ENCODE data around the gene DISC1.
"Not testable (repeated sequence)": the region's sequence is repeated elsewhere in the genome, so short reads cannot be mapped to it uniquely, and the experiment has no call there.

DISC1 gene

DNA sequence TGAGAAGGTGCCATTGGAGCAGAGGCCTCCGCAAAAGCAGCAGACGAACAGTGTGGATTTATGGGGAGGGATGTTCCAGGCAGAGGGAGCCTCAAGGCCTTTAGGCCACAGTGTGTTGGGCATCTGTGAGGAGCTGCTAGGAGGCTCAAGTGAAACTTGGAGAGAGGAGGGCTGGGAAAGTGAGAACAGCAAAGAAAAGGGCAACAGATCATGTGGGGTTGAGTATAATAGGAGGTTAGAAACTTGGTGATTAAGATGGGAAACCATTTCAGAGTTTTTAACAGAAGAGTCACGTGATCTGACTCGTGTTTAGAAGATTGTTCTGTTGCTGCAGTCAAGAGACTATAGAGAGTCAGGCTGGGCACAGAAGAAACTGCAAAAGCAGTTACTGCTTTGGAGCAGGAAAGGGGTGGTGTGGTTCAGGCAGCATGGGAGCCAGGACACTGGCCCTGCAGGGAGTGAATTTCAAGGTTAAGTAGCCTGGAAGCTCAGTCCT is 277.0 kb downstream of the DISC1 start:
- no peak for DNase-seq

DNA sequence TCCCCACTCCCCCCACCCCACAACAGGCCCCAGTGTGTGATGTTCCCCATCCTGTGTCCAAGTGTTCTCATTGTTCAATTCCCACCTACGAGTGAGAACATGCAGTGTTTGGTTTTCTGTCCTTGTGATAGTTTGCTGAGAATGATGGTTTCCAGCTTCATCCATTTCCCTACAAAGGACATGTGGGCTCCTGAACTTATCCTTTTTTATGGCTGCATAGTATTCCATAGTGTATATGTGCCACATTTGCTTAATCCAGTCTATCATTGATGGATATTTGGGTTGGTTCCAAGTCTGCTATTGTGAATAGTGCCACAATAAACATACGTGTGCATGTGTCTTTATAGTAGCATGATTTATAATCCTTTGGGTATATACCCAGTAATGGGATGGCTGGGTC is 280.7 kb downstream of the DISC1 start:
- not testable (repeated sequence) for DNase-seq

DNA sequence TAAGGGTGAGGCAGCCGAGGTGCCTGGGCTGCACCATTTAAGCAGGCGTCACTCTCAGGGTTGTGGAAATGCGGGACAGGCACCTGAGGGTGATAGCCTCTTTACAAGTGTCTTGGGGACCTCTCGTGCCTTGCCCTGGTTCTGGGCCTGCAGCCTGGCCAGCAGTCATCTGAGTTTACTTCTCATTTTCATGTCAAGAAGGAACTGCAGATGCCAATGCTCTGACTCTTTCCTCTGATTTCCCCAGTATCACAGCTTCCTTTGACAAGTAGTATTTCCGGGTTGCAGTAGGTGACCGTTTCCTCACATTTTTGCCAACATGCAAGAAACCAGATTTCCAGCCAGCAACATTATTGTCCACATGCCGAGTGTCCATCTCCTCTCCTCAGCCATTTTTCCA is 286.9 kb downstream of the DISC1 start:
- DNase-seq = no peak

DNA sequence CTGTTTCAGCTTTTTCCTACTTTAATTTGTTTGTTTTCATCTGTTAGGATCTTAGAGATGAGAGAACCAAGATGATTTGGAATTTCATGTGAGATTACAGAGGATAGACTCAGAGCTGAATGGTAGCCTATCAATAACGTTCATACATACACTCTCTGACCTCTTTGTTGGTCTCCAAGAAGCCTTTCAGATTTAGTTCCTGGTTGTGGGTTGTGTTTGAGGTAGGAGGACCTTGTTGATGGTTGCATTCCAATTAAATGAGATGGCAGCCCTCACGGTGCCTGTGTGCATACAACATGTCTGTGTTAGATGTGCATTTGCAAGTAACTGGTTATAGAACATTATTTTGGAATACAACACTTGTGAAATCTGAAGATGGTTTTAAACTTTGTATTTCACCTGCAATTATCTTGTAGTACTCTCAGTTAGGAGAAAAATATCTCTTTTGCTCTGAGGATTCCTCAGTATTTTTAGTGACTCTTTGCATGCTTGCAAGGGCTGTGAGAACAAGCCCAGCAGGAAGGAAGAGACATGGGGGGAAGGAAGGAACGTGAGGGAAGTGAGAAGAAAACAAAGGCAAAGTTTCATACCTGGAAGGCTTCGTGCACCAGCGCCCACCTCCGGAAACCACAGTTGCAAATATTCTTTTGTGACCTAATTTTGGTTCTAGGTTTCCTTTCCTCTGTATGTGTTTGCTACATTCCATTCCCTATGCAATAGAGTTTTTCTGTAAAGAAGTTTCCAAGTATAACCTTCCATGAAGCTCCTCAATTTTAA is 291.8 kb downstream of the DISC1 start:
- no peak for DNase-seq

DNA sequence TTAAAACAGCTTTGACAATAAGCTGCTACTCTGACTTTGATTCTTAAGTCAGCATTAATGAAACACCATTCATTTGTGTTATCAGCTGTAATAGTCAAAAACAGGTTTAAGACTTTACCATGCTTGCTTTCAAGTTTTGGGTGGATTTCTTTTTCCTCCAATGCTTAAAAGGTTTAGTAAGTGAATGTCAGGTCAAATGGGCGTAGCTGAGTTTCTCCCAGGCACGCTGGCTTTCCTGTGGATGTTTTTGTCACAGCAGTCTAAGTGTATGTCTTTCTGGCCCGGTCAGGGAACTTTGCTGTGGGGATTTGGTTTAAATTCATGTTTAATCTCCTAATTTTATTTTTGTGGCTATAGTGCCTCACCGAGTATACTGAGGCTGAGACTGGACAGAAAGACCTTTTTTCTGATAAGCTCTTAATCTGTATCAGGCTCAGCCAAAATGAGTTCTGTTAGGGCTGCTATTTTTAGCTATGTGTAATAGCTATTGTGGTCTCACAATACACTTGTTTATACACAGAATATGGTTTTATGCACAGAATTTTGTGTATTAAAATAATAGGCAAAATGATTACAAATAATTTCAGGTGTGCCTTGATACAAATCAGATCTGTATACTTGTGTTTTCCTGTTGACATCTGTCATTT is 292.8 kb downstream of the DISC1 start:
- DNase-seq = no peak

DNA sequence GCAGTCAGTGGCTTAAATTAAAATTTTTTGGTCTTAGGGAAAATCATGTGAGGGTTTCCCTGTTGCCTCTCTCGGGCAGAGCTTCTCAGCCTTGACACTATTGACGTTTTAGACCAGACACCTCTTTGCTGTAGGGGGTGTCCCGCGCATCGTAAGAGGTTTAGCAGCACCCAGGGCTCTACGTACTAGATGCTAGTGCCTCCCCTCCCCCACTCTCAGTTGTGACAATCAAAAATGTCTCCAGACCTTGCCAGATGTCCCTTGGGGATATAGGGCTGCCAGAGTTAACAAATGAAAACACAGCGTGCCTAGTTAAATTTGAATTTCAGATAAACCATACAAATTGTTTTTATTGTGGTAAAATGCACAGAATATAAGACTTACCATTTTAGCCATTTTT is 293.3 kb downstream of the DISC1 start:
- no peak for DNase-seq

DNA sequence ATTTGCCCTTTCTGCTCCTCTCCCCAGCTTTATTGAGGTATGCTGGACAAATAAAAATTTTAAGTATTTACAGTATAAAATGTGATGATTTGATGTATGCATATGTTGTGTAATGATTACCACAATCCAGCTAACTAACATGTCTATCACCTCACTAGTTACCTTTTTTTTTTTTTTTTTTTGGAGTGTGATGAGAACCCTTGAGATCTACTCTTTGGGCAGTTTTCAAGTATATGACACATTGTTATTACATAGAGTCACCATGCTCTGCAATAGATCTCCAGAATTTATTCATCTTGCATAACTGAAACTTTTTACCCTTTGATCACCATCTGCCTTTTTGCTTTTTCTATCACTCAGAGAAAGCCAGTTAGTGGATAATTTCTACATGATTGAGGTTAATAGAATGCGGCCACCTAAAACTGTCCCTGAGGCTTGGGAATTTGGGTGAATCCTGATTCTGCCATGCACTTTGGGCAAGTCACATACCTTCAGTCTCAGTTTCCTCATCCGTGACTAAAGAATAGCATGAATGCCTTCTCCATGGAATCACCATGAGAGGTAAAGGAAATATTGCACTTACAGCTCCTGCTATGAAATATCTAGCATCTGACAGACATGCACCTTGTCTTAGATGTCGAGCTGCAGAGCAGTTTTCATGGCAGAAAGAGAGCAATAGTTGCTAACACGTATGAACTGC is 295.2 kb downstream of the DISC1 start:
- no peak for DNase-seq

DNA sequence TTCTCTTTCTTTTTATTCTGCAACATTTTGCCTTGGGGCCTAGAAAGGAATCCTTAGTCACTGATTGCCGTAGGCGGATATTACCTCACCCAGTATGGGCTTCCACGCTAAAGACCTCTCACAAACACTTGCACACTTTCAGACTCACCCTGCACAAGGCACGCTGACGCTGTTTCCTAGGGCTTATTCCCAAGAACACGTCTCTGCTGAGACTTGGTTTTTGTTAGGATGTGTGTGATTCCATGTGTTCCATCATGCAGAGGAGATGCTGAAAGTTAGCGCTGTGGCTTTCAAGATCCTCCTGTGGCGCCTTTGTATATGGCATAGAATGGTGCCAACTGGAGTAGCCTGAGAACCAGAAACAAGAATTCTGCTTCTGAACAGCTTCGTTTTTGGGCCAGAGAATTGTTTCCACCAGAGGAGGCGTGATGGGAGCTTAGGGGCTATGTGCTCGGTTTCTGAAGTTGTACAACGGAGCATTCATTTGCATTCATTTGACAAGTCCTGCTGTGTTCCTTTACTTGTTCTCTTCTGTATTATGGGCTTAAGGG is 297.0 kb downstream of the DISC1 start:
- DNase-seq = no peak

DNA sequence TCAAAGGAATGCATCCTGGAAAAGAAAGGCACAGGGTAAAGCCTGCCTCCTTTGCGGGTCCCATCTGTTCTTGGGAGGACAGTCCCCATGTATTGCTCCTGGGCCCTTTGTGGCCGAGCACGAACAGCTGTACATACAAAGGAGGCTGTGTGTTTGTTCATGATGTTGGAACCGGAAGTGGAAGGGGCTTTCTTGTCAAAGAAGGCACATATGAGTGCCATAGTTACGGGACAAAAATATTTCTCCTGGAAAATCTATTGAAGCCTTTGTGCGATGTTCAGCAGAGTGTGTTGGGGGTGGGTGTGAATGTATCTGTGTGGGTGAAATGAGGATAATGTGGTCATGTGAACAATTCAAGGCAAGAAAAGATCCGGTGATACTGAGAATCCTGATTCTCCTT is 297.6 kb downstream of the DISC1 start:
- DNase-seq = no peak

DNA sequence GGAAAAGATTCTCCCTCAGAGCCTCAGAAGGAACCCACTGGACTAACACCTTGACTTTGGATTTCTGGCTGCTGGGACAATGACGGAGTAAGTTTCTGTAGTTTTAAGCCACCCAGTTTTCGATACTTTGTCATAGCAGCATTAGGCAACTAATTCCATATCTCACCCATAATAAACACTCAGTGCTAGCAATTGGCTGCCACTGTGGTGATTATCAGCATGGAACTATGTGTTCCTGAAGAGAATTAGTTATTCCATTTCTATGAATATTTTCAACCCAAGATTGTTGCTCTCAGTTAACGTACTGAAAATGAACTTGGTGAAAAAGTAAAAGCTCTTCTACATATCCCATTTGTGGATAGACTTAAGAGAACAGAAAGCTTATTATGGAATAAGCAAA is 299.3 kb downstream of the DISC1 start:
- no peak for DNase-seq

DNA sequence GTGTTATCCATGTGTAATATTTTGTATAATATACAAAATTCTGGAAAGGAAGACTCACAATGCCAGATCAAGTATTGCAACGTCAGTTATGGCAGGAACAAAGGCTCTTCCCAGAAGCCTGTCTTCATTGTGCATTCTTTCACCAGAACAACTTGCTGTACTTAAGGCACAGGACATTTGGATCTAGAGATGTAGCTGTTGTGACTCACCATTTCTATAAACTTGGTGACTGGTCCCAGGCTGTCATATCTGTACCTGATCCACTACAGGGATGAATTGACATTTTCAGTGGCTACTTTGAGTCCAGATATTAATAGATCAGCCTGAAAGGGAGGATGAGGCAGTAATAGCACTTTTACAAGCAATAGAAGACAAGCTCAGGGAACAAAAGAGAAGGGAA is 299.8 kb downstream of the DISC1 start:
- DNase-seq = no peak

DNA sequence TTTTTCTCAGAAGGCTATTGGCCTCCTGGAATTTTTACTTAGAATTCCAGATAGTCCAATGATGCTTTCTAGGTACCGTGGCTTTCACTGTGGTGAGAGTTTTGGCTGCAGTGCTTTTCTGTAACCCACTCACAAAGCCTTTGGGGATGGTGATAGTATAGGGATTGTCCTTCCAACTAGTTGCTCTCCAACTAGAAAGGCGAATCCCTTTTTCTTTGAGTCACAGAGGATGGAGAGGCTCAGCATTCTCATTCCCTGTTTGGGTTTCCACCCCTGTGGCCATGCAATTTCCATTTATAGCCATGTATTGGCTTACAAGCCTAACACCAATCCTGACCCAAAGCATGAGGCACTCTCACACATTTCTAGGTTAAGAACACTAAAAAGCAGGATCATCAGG is 300.3 kb downstream of the DISC1 start:
- no peak for DNase-seq

DNA sequence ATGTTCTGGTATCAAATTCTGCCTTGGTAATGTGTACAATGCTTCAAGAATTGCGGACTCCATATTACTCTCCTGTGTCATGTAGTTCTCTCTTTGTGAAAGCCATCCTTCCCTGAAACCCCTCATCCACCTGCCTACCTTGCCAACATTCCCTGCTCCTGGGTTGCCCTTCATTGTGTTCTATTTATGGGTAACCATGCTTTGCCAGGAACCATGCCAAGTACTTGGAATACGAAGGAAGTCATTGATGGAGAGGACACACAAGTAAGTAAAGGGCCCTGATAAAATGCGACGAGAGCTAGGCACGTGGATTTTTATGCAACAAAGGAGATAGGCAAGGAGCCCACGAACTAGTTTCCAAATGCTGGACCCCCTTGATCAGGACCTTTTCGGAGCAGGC is 300.8 kb downstream of the DISC1 start:
- no peak for DNase-seq

DNA sequence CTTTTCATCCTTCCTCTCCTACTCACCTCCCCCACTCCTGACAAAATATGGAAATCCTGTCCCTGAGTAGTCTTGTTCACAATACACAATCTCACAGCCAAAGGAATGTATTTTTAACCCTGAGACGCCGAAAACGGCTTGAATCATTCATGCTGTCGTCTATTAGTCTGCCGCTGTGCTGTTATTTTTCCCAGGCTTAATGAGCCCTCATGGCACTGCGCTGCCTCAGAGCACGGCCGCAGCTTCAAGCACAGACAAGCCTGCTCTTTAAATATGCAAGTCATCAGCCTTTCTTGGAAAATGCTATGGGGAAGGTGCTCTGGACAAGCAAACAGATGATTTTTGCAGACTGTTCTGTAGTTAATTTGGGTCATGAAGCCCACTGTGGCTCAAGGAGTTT is 302.7 kb downstream of the DISC1 start:
- no peak for DNase-seq

DNA sequence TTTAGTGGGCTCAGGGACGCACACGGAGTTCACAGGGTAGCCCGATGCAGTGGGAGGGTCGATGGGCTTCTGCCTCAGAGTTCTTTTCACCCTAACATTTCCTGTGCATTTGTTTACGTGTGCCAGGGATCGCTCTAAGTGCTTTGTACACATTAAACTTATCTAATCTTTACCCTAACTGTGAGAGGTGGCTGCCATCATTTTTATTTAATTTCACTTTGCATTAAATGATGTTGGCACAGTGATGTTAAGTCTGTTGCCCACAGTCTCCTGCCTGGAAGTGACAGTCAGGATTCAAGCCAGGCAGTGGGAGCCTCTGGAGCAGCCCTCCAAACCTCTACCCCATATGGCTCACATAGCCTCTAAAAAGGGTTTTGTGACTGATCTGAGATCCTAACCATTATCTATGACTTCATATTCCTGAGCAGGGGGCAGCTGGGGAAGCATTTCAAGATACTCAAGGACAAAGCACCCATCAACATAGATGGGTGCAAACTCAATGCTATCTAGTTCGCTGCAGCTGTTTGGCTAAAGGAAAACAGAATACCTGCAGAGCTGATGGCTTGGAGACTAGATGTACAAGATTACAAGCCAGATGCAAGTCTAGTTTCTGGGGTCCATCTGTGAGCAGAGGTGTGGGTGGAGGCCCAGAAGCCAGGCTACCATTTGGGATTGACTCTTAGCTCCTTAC is 303.8 kb downstream of the DISC1 start:
- no peak for DNase-seq

DNA sequence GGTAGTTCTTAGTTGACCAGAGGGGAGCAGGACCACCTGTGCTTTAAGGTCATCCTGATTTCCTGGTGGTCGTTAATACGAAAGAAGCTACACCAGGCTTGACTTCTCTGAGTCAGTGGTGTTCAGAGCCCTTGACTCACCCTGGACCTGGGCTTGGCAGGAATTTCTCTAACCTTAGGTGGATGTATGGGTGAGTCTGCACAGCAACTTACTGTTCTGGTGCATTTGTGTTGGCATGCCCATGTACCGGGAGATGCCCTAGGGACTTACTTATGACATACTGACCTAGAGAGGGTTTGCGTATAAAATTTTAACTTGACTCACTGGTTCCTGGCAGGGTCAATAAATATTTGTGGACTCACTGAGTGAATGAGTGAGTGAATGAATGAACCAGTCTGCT is 304.6 kb downstream of the DISC1 start:
- no peak for DNase-seq

DNA sequence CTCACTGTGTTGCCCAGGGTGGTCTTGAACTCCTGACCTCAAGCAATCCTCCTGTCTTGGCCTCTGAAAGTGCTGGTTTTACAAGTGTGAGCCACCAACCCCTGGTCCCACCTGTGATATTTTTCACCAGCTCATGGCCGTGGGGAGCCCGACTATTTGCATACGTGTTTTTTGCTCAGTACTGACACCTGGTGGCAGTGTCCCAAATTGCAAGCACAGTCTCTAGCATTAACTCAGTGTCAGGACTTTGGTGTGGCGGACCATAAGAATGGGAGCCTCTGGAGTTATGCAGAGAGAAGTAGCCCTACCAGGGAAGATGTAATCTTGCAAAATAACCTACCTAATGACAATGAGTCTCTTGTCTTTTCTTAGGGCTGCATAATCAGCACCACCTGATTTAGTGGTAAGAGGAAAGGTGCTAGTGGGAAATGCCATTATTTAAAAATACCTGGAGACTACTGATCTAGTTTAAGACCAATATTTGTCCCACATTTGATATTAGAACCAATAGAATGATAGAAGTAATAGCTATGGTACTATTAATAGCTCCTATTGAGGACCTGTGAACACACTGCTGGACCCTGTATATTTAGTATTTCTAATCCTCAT is 305.4 kb downstream of the DISC1 start:
- DNase-seq = no peak

DNA sequence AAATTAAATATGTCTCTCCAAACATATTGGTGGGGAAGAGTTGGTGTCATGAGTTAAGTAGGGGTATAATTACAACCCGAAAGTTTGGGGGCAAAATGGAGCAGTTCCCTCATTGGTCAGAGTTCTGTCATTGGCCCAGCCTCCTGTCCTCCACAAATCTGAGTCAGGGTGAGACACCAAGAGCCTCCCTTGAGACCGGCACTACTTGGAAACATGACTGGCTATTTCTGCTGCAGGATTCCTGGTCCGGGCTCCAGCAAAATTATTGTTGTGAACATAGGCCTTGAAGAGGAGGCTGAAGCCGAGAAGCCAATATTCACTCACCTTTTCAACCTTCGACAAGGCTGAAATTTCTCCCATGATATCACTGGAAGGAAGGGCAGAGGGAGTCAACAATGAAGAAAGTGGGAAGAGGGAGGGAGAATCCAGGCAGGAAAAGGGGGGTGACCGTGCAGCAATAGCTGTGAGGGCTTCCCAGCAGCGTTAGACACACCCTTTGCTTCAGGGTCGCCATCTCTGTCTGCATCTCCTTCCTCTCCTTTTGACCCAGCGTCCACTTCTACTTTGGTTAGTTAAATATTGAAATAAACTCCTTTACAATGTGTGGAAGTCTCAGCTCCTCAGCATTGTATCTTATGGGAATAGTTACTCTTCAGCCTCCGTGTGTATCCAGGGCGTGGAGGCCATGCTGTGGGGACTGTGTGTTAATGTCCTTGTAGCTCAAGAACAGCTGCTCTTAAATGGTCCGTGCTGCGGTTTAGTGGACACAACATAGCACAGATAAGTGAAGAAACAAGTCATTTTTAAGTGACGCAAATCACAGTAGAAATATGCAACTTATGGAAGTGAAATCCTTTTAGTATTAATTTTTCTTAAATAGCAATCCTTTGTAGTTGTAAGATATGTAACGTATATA is 307.4 kb downstream of the DISC1 start:
- no peak for DNase-seq

DNA sequence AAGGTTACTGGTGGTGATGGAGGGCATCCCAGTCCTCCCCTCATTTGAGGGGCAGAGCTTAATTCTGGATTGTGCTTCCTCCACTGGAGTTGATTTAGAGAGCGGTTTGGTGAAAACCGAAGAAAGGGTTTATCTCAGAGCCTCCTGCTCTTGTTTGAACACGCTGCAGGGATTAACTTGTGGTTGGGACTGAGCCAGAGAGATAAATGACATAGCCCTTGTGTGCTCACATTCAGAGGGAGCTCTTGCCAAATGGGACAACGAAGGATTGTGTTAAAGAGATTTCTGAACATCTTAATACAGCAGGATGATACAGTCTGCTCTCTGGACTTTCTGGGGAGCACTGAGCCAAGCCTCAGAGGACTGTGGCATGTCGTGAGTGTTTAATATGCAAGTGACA is 308.2 kb downstream of the DISC1 start:
- no peak for DNase-seq

DNA sequence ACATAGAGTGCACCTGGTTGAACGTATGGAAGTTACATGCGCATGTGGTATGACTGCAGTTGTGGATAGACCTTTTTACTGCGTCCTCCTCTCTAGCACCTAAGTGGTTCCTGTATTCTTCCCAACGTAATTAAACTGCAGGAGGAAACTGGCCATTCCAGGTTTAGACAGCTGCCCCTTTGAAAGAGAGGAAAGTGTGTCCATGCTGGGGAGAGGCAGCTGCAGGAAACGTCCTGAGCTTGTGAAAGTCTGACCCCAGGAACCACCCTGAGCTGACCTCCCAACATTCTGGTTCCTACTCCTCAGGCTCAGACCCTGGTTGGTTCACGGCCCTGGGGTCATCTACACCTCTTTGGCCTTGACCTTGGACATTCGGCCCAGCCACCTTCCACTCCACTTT is 309.3 kb downstream of the DISC1 start:
- DNase-seq = no peak

DNA sequence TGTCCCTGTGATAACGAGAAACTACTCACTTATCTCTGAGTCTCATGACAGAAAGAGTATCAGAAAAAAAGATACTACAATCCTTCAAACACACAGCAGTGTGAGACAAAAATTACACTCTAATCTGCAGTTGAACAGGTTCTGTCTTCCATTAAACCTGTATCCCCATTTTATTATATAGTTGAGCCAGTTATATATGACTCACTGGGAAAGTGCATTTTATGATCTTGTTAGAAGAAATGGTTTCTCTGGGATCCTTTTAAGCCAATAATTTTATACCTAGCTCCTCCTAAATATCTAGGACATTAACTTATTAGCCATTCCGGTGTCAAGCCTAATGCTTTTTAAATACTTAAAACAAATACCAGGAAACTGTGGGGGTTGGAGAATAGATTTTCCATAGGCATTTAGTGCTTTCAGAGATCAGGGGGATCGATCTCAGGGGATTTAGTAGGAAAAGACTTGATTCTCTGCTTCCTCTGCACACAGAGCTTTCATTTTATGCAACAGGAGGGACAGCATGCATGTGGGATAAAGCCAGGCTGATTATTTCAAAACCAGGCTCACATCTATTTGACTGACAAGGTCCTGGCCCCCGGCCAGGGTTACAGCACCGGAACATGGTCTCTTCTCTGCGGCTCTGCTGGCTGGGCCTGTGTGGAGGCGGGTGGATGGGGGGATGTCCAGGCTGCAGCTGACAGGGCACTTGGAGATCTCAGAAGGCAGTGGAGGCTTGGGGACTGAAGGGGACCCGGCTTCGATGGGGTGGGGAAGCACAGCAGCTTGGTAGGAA is 310.6 kb downstream of the DISC1 start:
- no peak for DNase-seq

Measured in activated CD4-positive, CD25-positive, alpha-beta regulatory T cell (primary cell).